Stimulated activated CD8-positive, alpha-beta memory T cell treated with anti-CD3 and anti-CD28 coated beads, Interleukin-2, amount 100 ng/mL, for 1 hour (primary cell): ENCODE data around the gene IFITM2.
"Not testable (repeated sequence)": the region's sequence is repeated elsewhere in the genome, so short reads cannot be mapped to it uniquely, and the experiment has no call there.

Experiments
- DNase-seq, 2 donors: peaks; one replicate each; pipeline ENCODE4 v3.0.0-alpha.2; 2020; ENCODE audit warnings: low read depth in 2 of 2

IFITM2 gene

GRCh38 chr11:307766-308708 is at the start of gene IFITM2:
Gene IFITM2, plus strand, starts transcription at chr11:307816. Its CDS starts 377 bp downstream, at chr11:308193.
- DNase-seq, result not testable (repeated sequence)

GRCh38 chr11:259413-259812 is 48.2 kb upstream of the IFITM2 start:
- no peak for DNase-seq

GRCh38 chr11:261624-262023 is 46.0 kb upstream of the IFITM2 start:
- no peak for DNase-seq

- no peak for DNase-seq
These were observed 40.8 kb upstream of the IFITM2 start for GRCh38 chr11:266676-267439.

GRCh38 chr11:267491-267994 is 40.1 kb upstream of the IFITM2 start:
- DNase-seq, result no peak

GRCh38 chr11:268716-269145 is 38.9 kb upstream of the IFITM2 start:
- not testable (repeated sequence) for DNase-seq

GRCh38 chr11:269146-269890 is 38.3 kb upstream of the IFITM2 start:
- no peak for DNase-seq

GRCh38 chr11:270451-271318 is 36.9 kb upstream of the IFITM2 start:
- DNase-seq, result no peak

- DNase-seq, result no peak
These were observed 36.3 kb upstream of the IFITM2 start for GRCh38 chr11:271319-271715.

GRCh38 chr11:272195-272930 is 35.3 kb upstream of the IFITM2 start:
- no peak for DNase-seq

- no peak for DNase-seq
These were observed 34.8 kb upstream of the IFITM2 start for GRCh38 chr11:272931-273198.

GRCh38 chr11:276219-276618 is 31.4 kb upstream of the IFITM2 start:
- DNase-seq, result no peak

GRCh38 chr11:278001-278951 is 29.3 kb upstream of the IFITM2 start, which contains the start of gene NLRP6:
Gene NLRP6, plus strand, starts transcription at chr11:278407. Its CDS starts 163 bp downstream, at chr11:278570.
- DNase-seq, result no peak

- no peak for DNase-seq
These were observed 28.3 kb upstream of the IFITM2 start for GRCh38 chr11:279040-279965.

- no peak for DNase-seq
These were observed 27.5 kb upstream of the IFITM2 start for GRCh38 chr11:279966-280705.

- DNase-seq, result no peak
These were observed 26.7 kb upstream of the IFITM2 start for GRCh38 chr11:280706-281485.
